HepG2 (cell line): ENCODE data around the gene SLC5A10. TPM values are rescaled to one million over a fixed set of nuclear protein-coding genes. Genes with fewer than 3 reads are reported as not detected.
A peak's percentile ranks its signal among the peaks of the same experiment; 100 is the strongest.

Experiments used
- ATAC-seq: fragments of 200-7000 bp; cut with Tn5 transposase; 3 replicates; pipeline ENCODE4 v1.9.1; 2020; ENCODE audit warnings: mild to moderate bottlenecking, moderate library complexity
- BruUV-seq: library from RNA; stranded (reverse); fragments of 400-500 nt; replicated peaks from 2 replicates; lab custom pipeline; 2021; lab: Mats Ljungman, UMichigan
- CTCF ChIA-PET: fragments of 300-600 bp; formaldehyde crosslinking; extraction: SDS; loops from one replicate; lab custom pipeline; 2021; ENCODE audit warnings: low total read pairs, inconsistent platforms, low intra/inter-chr PET ratio; lab: Yijun Ruan, JAX
- POLR2A ChIA-PET: fragments of 350-600 bp; sonication (Branson Sonifier 250); formaldehyde crosslinking; loops from one replicate; lab custom pipeline; 2020; ENCODE audit warnings: antibody characterized with exemption, inconsistent platforms; lab: Yijun Ruan, JAX
- DNase-seq: peaks from one replicate; pipeline ENCODE4 v3.0.0-alpha.2; 2015; ENCODE audit warnings: low spot score
- FAIRE-seq: peaks from 3 replicates; lab custom pipeline; 2011; peaks lifted over from hg19 to GRCh38; lab: Jason Lieb, UNC
- H2AFZ ChIP-seq: one replicate; pipeline ENCODE4 v1.6.1; 2011; ENCODE audit warnings: low read length, inconsistent platforms
- H3K27ac ChIP-seq: fragments of 300-600 bp; 3 replicates; pipeline ENCODE4 v1.8.0; 2011; ENCODE audit warnings: mixed run types, mild to moderate bottlenecking, mixed read lengths, low read length, inconsistent platforms; ENCODE audit not compliant: insufficient read depth; ENCODE audit errors: extremely low read length
- H3K27me3 ChIP-seq, 2 experiments: fragments of 200-600 bp in 1 of 2; 2 replicates in 1 of 2; 3 replicates in 1 of 2; pipeline versions ENCODE4 v1.6.0 to v1.8.0; 2011; ENCODE audit warnings: low read length in 2 of 2, mild to moderate bottlenecking in 2 of 2, moderate library complexity in 2 of 2, inconsistent platforms in 1 of 2; ENCODE audit not compliant: insufficient read depth in 2 of 2, control insufficient read depth in 1 of 2
- H3K36me3 ChIP-seq, 2 experiments: fragments of 200-600 bp in 1 of 2; replicated peaks in 1 of 2; 2 replicates in 1 of 2; 3 replicates in 1 of 2; pipeline versions ENCODE4 v1.5.1 to v1.8.0; 2011; ENCODE audit warnings: low read length in 2 of 2, inconsistent platforms in 1 of 2; ENCODE audit not compliant: insufficient read depth in 2 of 2, control insufficient read depth in 1 of 2
- H3K4me1 ChIP-seq: 2 replicates; pipeline ENCODE4 v1.5.1; 2012; ENCODE audit warnings: low read length, inconsistent platforms; ENCODE audit not compliant: insufficient read depth
- H3K4me2 ChIP-seq: 2 replicates; pipeline ENCODE4 v1.6.0; 2011; ENCODE audit warnings: low read depth, low read length, inconsistent platforms
- H3K4me3 ChIP-seq, 3 experiments: fragments of 200-600 bp in 1 of 3; sonication (generic), shearing (Covaris generic) in 1 of 3; replicated peaks in 1 of 3; 2 replicates each; pipeline ENCODE4 v1.5.1; 2011 to 2016; ENCODE audit warnings: low read length in 3 of 3, inconsistent platforms in 2 of 3, low read depth in 2 of 3, mild to moderate bottlenecking in 2 of 3, control low read depth in 1 of 3, mixed read lengths in 1 of 3; ENCODE audit not compliant: insufficient read depth in 1 of 3
- H3K79me2 ChIP-seq: one replicate; pipeline ENCODE4 v1.6.1; 2011; ENCODE audit warnings: low read length, inconsistent platforms; ENCODE audit not compliant: insufficient read depth
- H3K9ac ChIP-seq: 2 replicates; pipeline ENCODE4 v1.6.0; 2011; ENCODE audit warnings: mild to moderate bottlenecking, low read depth, low read length, inconsistent platforms; ENCODE audit not compliant: insufficient read depth
- H3K9me3 ChIP-seq: 2 replicates; pipeline ENCODE4 v1.5.1; 2012; ENCODE audit warnings: mild to moderate bottlenecking, low read length
- H4K20me1 ChIP-seq: 2 replicates; pipeline ENCODE4 v1.6.0; 2011; ENCODE audit warnings: inconsistent platforms, mild to moderate bottlenecking, low read length, moderate library complexity; ENCODE audit not compliant: insufficient read depth
- HIVEP1 ChIP-seq: sonication (generic); formaldehyde crosslinking; IDR thresholded peaks from 2 replicates; pipeline ENCODE4 v1.4.0; 2020; ENCODE audit warnings: mild to moderate bottlenecking, missing genetic modification reagents
- HNRNPK ChIP-seq: fragments of 200-400 bp; formaldehyde crosslinking; IDR thresholded peaks from 2 replicates; pipeline ENCODE4 v1.6.1; 2018; ENCODE audit warnings: low read length, low read depth, moderate library complexity, mild to moderate bottlenecking; ENCODE audit not compliant: poor library complexity, severe bottlenecking
- KLF15 ChIP-seq: sonication (generic); formaldehyde crosslinking; IDR thresholded peaks from 2 replicates; pipeline ENCODE4 v1.8.1; 2023; ENCODE audit warnings: borderline replicate concordance, mild to moderate bottlenecking, inconsistent platforms, missing genetic modification reagents, mixed read lengths
- NR2F6 ChIP-seq, 2 experiments: IDR thresholded peaks; 2 replicates each; pipeline ENCODE4 v1.6.1; 2016; ENCODE audit warnings: antibody characterized with exemption in 1 of 2, mild to moderate bottlenecking in 1 of 2
- NR3C1 ChIP-seq: sonication (generic); formaldehyde crosslinking; IDR thresholded peaks from 2 replicates; pipeline ENCODE4 v1.4.0; 2020; ENCODE audit warnings: missing genetic modification reagents
- POLR2G ChIP-seq: fragments of 200-400 bp; formaldehyde crosslinking; IDR thresholded peaks from 2 replicates; pipeline ENCODE4 v1.6.1; 2018; ENCODE audit warnings: mild to moderate bottlenecking, low read depth, low read length, moderate library complexity
- SP2 ChIP-seq: sonication (generic); formaldehyde crosslinking; IDR thresholded peaks from 2 replicates; pipeline ENCODE4 v1.5.1; 2020; ENCODE audit warnings: mild to moderate bottlenecking, missing genetic modification reagents
- U2AF1 ChIP-seq: fragments of 200-400 bp; formaldehyde crosslinking; optimal IDR thresholded peaks from 2 replicates; pipeline ENCODE3; 2017; ENCODE audit warnings: mild to moderate bottlenecking, low read depth, low read length
- ZNF225 ChIP-seq: sonication (generic); formaldehyde crosslinking; IDR thresholded peaks from 2 replicates; pipeline ENCODE4 v1.4.0; 2020; ENCODE audit warnings: mild to moderate bottlenecking, missing genetic modification reagents
- ZNF24 ChIP-seq: fragments of 450-650 bp; IDR thresholded peaks from 2 replicates; pipeline ENCODE4 v1.6.1; 2017; ENCODE audit warnings: antibody characterized with exemption, mild to moderate bottlenecking
- ZNF383 ChIP-seq: sonication (generic); formaldehyde crosslinking; IDR thresholded peaks from 2 replicates; pipeline ENCODE4 v1.4.0; 2020; ENCODE audit warnings: missing genetic modification reagents, mild to moderate bottlenecking, borderline replicate concordance
- ZNF615 ChIP-seq: sonication (generic); formaldehyde crosslinking; IDR thresholded peaks from 2 replicates; pipeline ENCODE4 v1.5.0; 2020; ENCODE audit warnings: mild to moderate bottlenecking, missing genetic modification reagents, borderline replicate concordance
- ZNF747 ChIP-seq: sonication (generic); formaldehyde crosslinking; IDR thresholded peaks from 2 replicates; pipeline ENCODE4 v1.8.1; 2023; ENCODE audit warnings: missing genetic modification reagents, mild to moderate bottlenecking, borderline replicate concordance
- WGBS: methylation state at CpG from one replicate; pipeline ENCODE4 v1.1.6; 2017; ENCODE audit warnings: low lambda C conversion rate; 5-methylcytosine and 5-hydroxymethylcytosine counted together
- in situ Hi-C: cut with HindIII; loops from 2 replicates; pipeline ENCODE4 v1.10.0; 2017; ENCODE audit warnings: low pct_unique_long_range_greater_than_20kb; ENCODE audit not compliant: extremely low pct_ligation_motif_present
- intact Hi-C: fragments of 100-400 bp; cut with micrococcal nuclease; formaldehyde crosslinking; loops from one replicate; pipeline ENCODE4 v1.10.0; 2022; ENCODE audit not compliant: unreplicated experiment
- polyA plus RNA-seq, 8 experiments: library from polyadenylated mRNA; depleted of rRNA in 3 of 8; stranded (reverse) in 7 of 8; unstranded in 1 of 8; fragments of >200 nt; fragmentation: Illumina TruSeq in 4 of 8; extraction: Trizol in 4 of 8; gene quantifications; 2 replicates each; pipeline versions ENCODE4 v1.2.1 to v1.2.3, GENCODE V29; 2011 to 2016; ENCODE audit warnings: low read depth in 4 of 8, missing spikeins in 1 of 8, mixed read lengths in 1 of 8; ENCODE audit not compliant: insufficient read depth in 1 of 8
- total RNA-seq, 5 experiments: library from RNA; depleted of rRNA; stranded (reverse); fragments of >200 nt; fragmentation: Illumina TruSeq; extraction: Trizol; gene quantifications; 2 replicates each; pipeline ENCODE4 v1.2.3, GENCODE V29; 2016; ENCODE audit warnings: low read depth in 1 of 5
- TF ChIP-seq, protein P1 (sequence below): sonication (generic); formaldehyde crosslinking; IDR thresholded peaks from 2 replicates; pipeline ENCODE4 v1.4.0; 2020; ENCODE audit warnings: mild to moderate bottlenecking, missing genetic modification reagents
- TF ChIP-seq, protein P2 (sequence below): sonication (generic); formaldehyde crosslinking; conservative IDR thresholded peaks from 2 replicates; pipeline ENCODE4 v1.8.0; 2022; ENCODE audit warnings: mild to moderate bottlenecking, moderate library complexity, missing genetic modification reagents

The SLC5A10 gene
- total and polyA plus RNA-seq, 2 of the 13 experiments (the other 11 are each of a cell fraction or from before 2014, with no cell fraction given): 0.05 TPM; not detected in 1

DNA sequence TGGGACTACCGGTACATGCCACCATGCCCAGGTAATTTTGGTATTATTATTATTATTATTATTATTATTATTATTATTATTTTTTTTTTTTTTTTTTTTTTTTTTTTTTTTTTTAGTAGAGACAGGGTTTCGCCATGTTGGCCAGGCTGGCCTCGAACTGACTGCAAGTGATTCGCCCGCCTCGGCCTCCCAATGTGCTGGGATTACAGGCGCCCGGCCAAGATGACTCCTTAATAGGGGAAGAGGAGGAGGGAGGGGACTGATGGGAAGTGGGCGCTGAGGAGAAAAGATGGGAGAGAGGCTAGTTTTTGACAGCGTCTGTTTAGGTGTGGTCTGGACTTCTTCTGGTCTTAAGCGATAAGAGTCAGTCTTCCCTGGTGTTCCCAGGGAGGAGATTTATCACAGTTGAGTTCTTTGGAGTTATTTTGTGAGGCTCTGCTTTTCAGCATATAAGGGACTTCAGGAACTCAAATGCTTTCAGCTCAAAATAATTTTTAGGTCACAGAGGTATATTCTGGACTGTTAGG, 34.4 kb upstream of the SLC5A10 start:
- no peak overlapping the region for H3K27ac ChIP-seq
- H3K4me1 ChIP-seq: peaks cover 37% of the 10 kb centered on the region
- H4K20me1 ChIP-seq: peaks cover 8% of the 10 kb centered on the region; the same call in 1 of the 2 replicates
- FAIRE-seq (no peak), DNase-seq (no peak), ATAC-seq (no peak)
- no peak overlapping the region for H3K4me2 ChIP-seq
- peaks cover 12 to 42% of the 10 kb centered on the region in 2 experiments; a peak in 4 of 5 replicates for H3K36me3 ChIP-seq
- H2AFZ ChIP-seq: no peak overlapping the region
- CTCF ChIA-PET: no interaction called here
- H3K79me2 ChIP-seq: peaks cover 4% of the 10 kb centered on the region
- no peak for TF ChIP-seq KLF15
- TF ChIP-seq NR3C1: no peak
- no peak for TF ChIP-seq ZNF747 (CRISPR knock-in tag)
- no peak for TF ChIP-seq POLR2G
- in situ Hi-C loops (no loop called here), intact Hi-C loops (no loop called here)
- no peaks in the 10 kb centered on the region for H3K27me3 ChIP-seq
- no peak overlapping the region for H3K9ac ChIP-seq
- POLR2A ChIA-PET: no interaction called here
- H3K4me3 ChIP-seq: no peak overlapping the region
- WGBS: 97% methylated on average over 11 of the region's 11 CpGs
- BruUV-seq: no TSS peak
- no peaks in the 10 kb centered on the region for H3K9me3 ChIP-seq

DNA sequence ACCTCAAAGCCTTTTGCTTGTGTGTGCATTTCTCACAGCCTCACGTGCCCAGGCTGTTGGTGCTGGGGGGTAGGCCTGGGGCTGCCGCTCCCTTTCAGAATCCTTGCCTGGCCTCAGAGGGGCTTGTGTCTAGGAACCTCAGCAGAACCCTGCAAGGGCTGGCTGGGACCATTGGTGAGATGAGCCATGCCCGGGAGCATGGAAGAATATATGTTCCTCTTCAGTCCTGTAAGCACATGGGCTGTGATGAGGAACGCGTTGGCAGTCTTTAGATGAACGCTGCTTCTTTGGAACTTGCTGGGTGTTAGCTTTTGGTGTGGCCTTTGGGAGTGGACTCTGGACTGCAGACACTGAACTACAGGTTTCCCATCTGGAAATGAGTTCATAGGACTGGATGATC, 32.0 kb upstream of the SLC5A10 start:
- BruUV-seq: no TSS peak
- CTCF ChIA-PET: no interaction called here
- intact Hi-C loops: no loop called here
- TF ChIP-seq ZNF383 (CRISPR knock-in tag): no peak
- TF ChIP-seq HNRNPK: no peak
- no peak for TF ChIP-seq NR2F6 (IDR thresholded peaks at IDR 0.05)
- peak; percentile 38; the same call in 1 of the 2 replicates for TF ChIP-seq NR2F6 (CRISPR knock-in tag; IDR thresholded peaks at IDR 0.05)
- no peak for TF ChIP-seq SP2
- TF ChIP-seq ZNF615 (CRISPR knock-in tag): no peak
- no peak for TF ChIP-seq ZNF24
- TF ChIP-seq, protein P1, sequence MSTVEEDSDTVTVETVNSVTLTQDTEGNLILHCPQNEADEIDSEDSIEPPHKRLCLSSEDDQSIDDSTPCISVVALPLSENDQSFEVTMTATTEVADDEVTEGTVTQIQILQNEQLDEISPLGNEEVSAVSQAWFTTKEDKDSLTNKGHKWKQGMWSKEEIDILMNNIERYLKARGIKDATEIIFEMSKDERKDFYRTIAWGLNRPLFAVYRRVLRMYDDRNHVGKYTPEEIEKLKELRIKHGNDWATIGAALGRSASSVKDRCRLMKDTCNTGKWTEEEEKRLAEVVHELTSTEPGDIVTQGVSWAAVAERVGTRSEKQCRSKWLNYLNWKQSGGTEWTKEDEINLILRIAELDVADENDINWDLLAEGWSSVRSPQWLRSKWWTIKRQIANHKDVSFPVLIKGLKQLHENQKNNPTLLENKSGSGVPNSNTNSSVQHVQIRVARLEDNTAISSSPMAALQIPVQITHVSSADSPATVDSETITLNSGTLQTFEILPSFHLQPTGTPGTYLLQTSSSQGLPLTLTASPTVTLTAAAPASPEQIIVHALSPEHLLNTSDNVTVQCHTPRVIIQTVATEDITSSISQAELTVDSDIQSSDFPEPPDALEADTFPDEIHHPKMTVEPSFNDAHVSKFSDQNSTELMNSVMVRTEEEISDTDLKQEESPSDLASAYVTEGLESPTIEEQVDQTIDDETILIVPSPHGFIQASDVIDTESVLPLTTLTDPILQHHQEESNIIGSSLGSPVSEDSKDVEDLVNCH (CRISPR knock-in tag): no peak
- TF ChIP-seq, protein P2, sequence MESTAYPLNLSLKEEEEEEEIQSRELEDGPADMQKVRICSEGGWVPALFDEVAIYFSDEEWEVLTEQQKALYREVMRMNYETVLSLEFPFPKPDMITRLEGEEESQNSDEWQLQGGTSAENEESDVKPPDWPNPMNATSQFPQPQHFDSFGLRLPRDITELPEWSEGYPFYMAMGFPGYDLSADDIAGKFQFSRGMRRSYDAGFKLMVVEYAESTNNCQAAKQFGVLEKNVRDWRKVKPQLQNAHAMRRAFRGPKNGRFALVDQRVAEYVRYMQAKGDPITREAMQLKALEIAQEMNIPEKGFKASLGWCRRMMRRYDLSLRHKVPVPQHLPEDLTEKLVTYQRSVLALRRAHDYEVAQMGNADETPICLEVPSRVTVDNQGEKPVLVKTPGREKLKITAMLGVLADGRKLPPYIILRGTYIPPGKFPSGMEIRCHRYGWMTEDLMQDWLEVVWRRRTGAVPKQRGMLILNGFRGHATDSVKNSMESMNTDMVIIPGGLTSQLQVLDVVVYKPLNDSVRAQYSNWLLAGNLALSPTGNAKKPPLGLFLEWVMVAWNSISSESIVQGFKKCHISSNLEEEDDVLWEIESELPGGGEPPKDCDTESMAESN (CRISPR knock-in tag): no peak
- TF ChIP-seq U2AF1: no peak
- no peak for TF ChIP-seq HIVEP1
- TF ChIP-seq ZNF225 (CRISPR knock-in tag): no peak

More for the DNA sequence above, 32.0 kb upstream of the SLC5A10 start:
- Histone ChIP-seq H3K4me1 (peaks cover 45% of the 10 kb centered on the region), H2AFZ (no peak overlapping the region), H3K27ac (peak overlapping the region; percentile 44), H4K20me1 (peaks cover 8% of the 10 kb centered on the region; the same call in 1 of the 2 replicates), H3K4me2 (peak overlapping the region; percentile 59), H3K9me3 (no peaks in the 10 kb centered on the region), H3K9ac (no peak overlapping the region; the same call in 1 of the 2 replicates), H3K36me3 (peaks cover 7 to 24% of the 10 kb centered on the region in 2 experiments; a peak in 4 of 5 replicates), H3K27me3 (no peaks in the 10 kb centered on the region), H3K79me2 (peaks cover 7% of the 10 kb centered on the region), H3K4me3 (peak overlapping the region in 1 of 3 experiments; percentile 7; a peak in 1 of 6 replicates)
- WGBS: 20% methylated on average over 1 of the region's 6 CpGs
- in situ Hi-C loops: no loop called here
- FAIRE-seq (peak; percentile 73), ATAC-seq (peak; percentile 87), DNase-seq (peak; percentile 43)
- POLR2A ChIA-PET: interaction anchor here (1.3 kb wide), 1 partner anchor 85 kb away, joined by 3 read pairs; the partner anchor contains the start of gene FAM83G
